HG02759 (cell line): ENCODE measurements around the gene BNIP5.

Experiments used
- ATAC-seq: cut with Tn5 transposase; IDR thresholded peaks from one replicate; pipeline ENCODE4 v1.9.1; 2021; ENCODE audit warnings: mild to moderate bottlenecking, moderate library complexity; ENCODE audit not compliant: unreplicated experiment

The BNIP5 gene

DNA sequence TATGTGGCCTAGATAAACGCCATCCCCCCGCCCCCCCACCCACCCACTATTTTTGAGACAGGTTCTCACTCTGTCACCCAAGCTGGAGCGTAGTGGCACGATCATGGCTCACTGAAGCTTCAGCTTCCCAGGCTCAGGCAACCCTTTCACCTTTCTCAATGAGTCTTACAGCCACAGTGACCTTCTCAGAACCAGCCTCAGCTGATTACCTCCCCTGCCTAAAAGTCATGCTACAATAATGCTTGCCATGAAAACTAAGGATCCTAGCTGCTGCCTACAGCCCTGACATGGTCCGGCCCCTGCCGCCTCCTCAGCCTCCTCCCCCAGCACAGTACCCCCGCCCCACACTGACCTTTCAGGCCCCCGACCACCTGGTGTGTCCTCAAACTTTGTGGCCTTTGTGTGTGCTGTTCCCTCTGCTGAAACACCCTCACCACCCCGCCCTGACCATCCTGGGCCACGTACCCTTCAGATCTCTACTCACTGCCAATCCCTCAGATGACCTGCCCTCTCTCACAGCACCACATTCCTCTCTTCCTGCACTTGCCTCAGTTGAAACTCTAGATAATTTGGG is 35.5 kb downstream of the BNIP5 start:
- ATAC-seq: no peak

DNA sequence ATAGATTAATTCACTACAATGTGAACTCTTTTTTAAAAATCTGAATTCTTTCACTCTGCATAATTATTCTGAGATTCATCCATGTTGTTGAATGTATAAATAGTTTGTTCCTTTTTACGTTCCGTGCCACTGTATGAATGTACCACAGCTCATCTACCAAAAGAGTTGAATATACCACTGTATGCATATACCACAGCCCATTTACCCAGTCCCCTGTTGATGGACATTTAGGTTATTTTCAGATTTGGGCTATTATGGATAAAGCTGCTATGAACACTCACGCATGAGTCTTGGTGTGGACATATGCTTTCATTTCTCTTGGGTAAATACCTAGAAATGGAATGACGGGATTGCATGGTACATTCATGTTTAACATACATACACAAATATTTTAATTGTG is 38.7 kb downstream of the BNIP5 start:
- ATAC-seq: no peak

DNA sequence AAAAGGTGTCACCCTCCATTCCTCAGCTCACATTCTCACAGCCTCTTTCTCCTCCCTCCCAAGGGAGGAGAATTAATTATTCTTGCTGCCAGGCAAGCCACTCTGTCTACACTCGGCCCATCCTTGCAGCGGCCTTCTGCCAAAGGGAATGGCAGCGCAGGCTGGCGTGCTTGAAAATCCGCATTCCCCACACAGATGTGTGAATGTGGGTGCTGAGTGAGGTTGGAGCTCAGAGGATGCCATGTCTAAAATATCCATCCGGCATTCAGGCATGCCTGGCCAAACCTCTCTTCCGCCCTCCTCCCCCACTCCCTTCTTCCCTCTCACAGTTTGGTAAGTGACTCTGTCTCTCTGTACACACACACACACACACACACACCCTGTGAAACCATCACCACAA is 39.2 kb downstream of the BNIP5 start:
- no peak for ATAC-seq

DNA sequence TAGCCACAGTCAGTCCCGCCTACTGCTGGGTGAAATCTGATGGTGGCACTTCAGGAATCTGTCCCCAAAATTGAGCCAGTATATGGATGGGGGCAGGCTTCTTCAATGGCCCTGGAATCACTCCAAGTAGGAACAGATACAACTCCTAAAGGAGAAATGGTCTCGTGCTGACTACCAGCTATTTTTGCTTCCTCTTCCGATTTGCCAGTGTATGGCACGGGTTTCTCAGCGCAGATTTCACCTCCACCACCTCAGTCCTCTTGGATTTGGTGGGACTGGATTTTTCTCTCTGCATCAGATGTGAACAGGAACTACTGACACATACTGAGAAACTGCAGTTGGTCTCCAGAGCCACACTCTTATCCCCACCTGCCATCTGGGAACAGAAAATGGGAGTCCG is 39.6 kb downstream of the BNIP5 start:
- ATAC-seq: no peak

DNA sequence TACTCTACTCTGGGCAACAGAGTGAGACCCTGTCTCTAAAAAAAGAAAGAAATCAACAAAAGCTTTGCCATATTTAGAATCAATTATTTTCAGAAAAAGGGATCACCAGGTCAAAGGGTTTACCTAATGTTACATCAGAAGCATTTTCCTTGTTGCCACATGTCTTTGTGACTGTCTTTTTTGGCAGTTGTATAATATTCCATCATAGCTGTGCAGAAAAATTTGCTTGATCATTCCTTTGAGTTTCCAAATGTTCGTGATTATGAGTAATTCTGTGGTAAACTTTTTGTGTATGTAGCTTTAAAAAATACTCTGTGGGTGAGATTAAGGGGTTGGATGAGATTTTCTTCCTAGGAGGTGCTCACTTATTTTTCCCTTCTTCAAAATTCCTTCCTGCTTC is 40.4 kb downstream of the BNIP5 start:
- ATAC-seq: no peak

DNA sequence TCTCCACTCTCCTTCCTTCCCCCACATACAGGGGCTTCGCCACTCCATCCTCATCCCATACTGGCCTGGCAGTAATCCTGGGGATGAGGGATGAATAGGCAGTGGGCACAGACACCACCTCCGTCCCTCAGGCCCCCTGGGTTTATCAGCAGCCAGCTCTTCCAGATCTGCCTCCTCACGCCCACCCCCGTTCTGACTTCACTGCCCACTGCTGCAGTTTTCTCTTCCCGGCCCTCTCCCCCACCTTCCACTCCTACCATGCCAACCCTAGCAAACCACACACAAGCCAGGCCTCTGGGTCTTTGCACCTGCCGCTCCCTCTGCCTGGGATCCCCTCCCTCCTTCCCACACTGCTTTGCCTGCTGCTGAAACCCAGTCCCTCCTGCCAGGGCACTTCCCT is 44.5 kb downstream of the BNIP5 start:
- ATAC-seq: no peak

DNA sequence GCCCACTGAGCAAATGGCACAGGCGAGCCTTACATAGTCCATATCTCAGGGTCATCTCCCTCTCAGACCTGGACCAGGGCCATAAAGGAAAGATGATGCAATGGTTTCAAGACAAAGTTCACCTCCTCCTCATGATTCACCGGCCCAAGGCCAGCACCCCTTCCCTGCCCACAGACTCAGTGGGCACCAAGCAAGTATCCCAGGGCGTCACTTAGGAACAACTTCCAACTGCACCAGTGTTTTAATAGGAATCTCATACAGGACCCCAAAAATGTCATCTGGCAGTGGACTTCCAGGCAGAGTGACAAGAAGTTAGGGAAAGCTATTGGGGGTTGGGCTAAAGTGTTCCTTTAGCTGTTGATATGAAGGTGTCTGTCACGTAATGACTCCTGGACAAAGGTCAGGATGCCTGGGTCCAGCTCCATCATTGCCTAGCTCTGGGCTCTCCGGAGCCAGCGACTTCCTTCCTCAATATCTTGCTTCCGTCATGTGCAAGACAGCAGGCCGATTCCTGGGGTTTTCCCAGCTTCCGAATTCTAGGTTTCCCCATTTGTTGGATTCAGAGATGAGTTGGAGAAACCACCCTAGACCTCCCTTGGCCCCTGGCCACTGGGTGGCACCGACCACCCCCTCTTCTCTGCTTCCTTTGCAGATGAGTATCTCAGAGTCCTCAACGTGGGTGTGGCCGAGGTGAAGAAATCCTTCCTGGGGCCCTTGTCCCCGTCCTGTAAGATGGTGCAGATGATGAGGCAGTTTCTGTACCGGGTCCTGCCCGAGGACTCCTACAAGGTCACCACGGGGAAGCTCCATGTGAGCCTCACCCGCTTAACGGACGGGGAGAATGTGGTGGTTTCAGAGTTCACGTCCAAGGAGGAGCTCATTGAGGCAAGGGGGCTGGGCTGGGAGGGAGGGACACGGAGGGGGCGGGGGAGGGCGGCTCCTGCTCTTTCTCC is 45.7 kb downstream of the BNIP5 start:
- no peak for ATAC-seq

DNA sequence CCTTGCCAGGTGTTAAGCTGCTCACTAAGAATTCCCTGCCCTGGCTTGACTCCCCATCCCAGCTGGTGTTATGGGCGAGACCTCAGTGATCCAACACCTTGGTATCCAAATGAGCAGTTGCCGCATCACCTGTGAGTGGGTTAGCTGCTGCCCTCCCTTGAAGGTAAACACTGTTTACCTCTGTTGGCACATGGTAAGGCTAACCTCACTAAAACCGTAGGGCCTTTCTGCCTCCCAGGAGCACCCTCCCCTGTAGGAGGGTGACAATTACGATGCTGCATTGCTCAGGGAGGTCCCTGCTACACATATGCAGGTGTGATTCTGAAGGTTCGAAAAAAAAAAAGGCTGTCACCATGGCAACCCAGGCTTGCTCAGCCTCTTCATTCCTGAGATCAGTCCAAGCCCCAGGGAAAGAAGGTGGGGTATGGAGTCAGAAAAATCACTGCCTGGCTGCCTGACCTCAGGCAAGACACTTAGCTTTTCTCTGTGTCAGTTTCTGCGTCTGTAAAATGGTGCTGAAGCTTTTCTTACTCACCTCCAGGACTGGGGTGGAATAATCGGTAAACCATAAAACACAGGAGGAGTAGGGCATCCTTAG is 47.3 kb downstream of the BNIP5 start:
- no peak for ATAC-seq

DNA sequence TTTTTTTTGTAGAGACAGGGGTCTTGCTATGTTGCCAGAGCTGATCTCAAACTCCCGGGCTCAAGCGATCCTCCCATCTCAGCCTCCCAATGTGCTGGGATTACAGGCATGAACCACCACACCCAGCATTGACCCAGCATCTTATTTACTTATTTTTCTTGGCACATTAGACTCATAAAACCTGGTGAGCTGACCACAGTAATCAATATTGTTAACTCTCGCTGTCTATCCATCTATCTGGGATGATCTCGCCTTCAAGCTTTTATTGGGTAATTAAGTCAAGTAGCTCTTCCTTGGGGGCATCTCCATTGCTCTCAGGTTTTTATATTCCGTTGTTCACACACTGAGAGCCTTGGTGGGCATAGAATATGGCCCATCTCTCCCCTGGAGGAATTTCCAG is 49.8 kb downstream of the BNIP5 start:
- ATAC-seq: no peak

DNA sequence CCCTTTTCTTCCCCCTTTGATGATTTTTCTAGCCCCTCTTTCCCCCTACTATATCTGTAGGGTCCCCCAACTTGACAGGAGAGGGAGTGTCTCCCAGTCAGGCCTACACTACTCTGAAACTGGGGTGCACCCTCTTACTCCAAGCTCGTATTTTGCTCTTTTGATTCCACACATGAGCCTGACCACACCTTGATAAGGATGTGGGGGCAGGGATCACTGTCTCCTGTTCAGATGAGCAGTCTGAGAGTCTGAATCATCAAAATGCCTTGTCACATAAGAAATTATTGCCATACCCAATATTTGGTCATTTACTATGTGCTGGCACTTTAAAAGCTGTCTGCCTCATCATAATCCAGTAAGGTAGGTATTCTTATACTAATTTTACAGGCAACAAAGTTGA is 50.9 kb downstream of the BNIP5 start:
- no peak for ATAC-seq

DNA sequence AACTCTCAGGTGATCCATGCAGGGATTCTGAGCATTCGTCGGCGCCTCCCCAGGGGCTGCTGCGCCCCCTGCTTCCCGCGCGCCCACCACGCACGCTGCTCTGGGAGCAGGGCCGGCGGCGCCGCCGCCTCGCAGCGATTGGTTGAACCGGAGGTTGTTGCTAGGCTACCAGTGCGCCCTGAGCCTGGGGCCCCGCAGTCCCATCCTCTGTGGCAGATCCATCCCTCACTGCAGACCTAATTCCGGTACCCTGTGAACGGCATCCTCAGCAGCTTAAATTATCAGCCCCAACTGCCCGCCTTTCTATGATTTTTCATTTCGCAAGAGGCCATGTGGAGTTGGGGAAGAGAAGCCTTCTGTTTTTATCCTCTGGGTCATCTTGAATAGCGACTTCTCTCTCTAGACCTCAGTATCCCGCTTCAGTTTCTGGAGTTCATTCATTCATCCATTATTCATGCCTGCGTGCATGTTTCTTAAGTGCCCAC is 51.5 kb downstream of the BNIP5 start:
- ATAC-seq: no peak

DNA sequence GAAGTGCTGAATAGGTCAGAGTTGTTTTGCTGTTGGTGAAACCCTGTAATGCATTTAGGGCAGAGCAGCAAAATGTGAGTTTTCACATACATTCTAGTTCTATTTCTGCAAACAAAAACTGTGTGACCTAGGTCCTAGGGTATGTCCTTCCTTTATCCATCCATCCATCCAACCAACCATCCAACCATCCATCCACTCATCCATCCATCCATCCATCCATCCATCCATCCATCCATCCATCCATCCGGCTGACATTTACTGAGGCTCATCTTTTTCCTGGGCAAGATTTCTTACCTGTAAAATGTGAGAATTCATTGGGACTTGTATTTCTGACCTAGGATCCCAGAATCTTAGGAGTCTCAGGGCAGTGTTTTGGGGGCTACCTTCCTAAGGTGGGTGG is 52.3 kb downstream of the BNIP5 start:
- no peak for ATAC-seq

DNA sequence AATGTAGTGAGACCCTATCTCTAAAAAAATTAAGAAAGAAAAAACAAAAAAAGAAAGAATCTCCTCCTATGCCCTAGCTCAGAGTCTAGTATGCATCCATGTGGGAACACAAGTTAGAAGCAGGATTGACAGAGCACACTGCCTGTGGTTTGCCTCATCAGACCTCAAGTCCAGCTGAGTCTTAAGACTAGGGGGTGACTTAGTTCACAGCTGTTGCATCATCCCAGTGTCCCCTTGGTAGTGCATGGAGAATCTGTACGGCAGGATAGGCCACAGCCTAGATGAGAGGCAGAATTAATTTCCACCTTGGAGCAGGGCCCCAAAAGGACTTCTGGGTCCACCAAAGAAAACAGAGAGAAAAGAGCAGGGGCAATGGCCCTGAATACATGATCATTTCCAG is 53.1 kb downstream of the BNIP5 start:
- no peak for ATAC-seq

DNA sequence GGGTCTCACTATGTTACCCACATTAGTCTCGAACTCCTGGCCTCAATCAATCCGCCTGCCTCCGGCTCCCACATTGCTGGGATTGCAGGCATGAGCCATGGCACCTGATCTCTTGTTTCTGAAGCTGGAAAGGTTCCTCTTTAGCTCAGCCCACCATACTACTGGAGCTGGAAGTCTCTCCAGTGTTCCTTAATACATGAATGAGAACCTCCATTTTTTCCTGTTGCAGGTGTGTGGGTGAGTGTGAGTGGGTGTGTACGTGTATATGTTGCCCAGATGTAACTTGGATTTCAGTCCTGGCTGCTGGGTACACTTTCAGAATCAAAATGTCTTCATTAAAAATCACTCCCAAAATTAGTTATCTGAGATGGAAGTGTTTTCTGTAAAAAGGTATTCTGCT is 55.7 kb downstream of the BNIP5 start:
- ATAC-seq: no peak

DNA sequence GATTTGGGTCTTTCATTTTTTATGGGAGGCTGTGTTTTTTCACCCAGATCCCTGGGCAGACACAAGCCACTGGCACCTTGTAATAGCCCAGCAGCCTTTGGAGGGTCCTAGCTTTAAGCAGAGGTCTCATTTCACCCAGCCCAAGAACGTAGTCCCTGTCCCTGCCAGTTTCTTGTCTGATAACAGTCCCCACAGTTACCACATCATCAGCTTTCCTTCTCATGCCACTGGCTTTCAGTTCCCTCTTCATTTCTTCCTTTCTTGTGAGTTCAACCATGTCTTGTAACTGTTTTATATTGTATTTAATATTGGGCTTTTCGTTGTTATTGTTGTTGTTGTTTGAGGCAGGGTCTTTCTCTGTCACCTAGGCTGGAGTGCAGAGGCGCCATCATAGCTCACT is 56.2 kb downstream of the BNIP5 start:
- no peak for ATAC-seq

DNA sequence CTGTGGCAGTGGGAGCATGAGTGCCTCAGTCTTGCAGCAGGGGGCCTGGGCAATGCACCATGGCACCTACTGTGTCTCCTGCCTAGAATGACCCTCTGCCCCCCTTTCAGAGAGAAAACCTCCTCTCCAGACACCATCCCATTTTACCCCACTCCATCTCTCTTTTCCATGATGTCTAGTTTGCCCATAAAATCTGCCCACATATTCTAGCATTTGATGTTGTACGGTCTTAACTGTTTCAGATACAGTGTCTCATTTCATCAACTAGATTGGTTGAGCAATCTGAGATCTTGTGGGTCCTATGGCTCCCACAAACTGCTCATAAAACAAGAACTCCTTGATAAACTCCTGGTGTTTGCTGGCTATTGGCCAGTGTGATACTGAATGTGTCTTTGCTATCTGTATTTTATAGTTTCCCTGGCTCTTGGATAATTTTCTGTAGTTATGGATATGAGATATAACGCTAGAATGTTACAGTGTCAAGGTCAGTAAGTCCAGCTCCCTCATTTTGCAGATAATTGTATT is 58.7 kb downstream of the BNIP5 start:
- no peak for ATAC-seq

DNA sequence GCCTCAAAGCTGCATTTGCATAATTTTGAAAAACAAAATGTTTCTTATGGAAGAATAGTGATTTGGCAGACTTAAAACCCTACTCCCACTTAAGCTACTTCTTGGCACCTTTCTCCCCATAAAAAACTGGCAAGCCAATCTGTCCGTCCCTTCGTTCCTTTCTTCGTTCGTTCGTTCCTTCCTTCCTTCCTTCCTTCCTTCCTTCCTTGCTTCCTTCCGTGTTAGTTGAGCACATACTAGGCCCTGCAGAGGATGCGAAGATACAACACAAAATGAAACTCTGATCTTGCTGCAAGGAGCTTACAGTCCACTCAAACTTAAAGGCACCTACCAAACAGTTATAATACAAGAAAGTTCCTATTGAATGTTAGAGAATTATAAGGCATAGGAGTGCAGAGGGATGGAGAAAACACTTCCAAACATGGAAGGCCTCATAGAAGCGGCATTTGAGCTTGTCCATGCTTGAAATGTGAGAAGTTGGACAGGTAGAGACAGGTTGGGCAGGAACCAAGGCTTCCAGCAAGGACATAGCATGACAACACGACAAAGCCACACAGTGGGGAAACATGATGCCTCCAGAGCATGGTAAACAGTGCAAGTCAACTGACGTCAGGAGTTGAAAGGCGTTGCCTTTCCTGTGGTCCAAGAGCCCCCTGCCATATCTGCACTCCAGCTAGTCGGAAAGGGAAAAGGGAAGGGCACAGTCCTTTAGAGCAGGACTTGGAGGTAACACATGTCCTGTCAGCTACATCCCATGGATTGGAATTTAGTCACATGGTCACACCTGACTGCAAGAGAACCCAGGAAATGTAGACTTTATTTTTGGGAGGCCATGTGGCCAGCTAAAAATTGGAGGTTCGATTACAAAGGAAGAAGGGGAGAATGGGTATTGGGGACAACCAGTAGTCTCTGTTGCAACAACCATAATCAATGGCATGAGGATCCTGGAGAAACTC is 59.8 kb downstream of the BNIP5 start:
- ATAC-seq: no peak

DNA sequence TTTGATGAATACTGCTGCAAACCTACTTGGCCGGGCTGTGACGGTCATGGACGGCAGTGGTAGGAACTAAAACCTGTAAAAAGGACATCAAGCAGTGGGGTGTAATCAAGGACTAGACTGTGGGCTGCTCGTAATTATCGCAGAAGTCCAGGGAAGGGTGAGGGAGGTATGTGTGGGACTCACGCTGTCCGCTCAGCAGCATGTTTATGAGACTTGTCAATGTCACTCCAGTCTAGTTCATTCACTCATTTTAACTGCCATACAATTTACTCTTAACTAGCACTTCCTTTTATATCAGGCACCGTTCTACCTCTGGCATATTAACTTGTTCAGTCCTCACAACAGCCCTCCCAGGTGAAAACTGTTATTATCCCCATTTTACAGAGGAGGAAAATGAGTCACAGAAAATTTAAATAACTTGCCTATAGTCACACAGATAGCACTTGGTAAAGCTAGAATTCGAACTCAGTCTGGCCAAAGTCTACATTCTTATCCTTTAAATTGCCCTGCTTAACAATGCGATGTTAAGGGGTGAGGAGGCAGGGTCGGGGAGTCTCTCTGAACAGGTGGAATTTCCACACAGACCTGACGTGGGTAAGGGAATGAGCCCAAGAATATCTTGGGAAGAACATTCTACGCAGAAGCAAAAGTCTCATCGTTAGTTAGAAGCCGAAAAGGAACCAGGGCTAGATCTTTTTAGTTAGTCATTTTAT is 62.7 kb downstream of the BNIP5 start:
- no peak for ATAC-seq

DNA sequence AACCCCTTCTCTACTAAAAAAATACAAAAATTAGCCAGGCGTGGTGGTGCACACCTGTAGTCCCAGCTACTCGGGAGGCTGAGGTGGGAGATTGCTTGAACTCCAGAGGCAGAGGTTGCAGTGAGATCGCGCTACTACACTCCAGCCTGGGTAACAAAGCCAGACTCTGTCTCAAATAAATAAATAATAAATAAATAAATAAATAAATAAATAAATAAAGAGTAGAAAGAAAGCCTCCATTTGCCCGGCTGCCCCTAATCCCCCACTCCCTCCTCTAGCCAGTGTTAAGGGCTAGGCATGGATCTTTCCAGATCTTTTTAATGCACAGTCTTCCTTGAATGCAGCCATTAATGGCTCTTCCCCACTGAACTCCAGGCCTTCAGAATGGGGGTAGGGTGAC is 63.6 kb downstream of the BNIP5 start:
- no peak for ATAC-seq

DNA sequence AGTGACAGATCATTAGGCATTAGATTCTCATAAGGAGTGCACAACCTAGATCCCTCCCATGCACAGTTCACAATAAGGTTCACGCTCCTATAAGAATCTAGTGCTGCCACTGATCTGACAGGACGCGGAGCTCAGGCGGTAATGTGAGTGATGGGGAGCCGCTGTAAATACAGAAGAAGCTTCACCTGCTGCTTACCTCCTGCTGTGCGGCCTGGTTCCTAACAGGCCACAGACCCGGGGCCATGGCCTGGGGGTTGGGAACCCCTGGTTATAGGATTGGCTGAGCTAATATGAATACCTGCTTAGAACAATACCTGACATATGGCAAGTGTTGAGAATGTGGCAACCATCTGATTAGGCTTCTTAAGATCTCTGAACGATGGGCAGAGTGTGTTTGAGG is 64.5 kb downstream of the BNIP5 start:
- ATAC-seq: no peak
